ENCODE results near the gene KIF1B. TPM values are rescaled to one million over a fixed set of nuclear protein-coding genes. Genes with fewer than 3 reads are reported as not detected.

Gene KIF1B
- total and polyA plus RNA-seq, 9 donors: 11.5 to 44.2 (median 37.2) TPM

- 85 to 95% (median 93%) methylated on average over 3 of the region's 3 CpGs for WGBS, 3 donors
- TF ChIP-seq CTCF (IDR thresholded peaks at IDR 0.05) (no peak), EP300 (IDR thresholded peaks at IDR 0.05) (no peak), POLR2A (IDR thresholded peaks at IDR 0.05) (no peak)
- no peaks in the 10 kb centered on the region for H3K27me3 ChIP-seq
- H3K4me3 ChIP-seq: no peak overlapping the region
- intact Hi-C loops (cut with DNase I): no loop called here
- H3K9me3 ChIP-seq: no peaks in the 10 kb centered on the region
- H3K27ac ChIP-seq: no peak overlapping the region
- DNase-seq: no peak
- H3K36me3 ChIP-seq: no peaks in the 10 kb centered on the region
- peaks cover 1% of the 10 kb centered on the region for H3K4me1 ChIP-seq (ENCODE audit: insufficient read depth)
Measured at GRCh38 chr1:10288029-10288615, 77.8 kb downstream of the KIF1B start.

GRCh38 chr1:10291705-10292104 lies 81.3 kb downstream of the KIF1B start:
- no peak for TF ChIP-seq EP300 (IDR thresholded peaks at IDR 0.05)
- TF ChIP-seq CTCF (IDR thresholded peaks at IDR 0.05): no peak
- TF ChIP-seq POLR2A (IDR thresholded peaks at IDR 0.05): no peak
- no peak for DNase-seq
- Histone ChIP-seq H3K27me3 (no peaks in the 10 kb centered on the region), H3K27ac (no peak overlapping the region), H3K4me3 (no peak overlapping the region), H3K4me1 (ENCODE audit: insufficient read depth) (peaks cover 1% of the 10 kb centered on the region), H3K36me3 (no peaks in the 10 kb centered on the region), H3K9me3 (no peaks in the 10 kb centered on the region)
- 85 to 100% (median 95%) methylated on average over 1 of the region's 1 CpG for WGBS, 3 donors
- intact Hi-C loops (cut with DNase I): no loop called here

- Histone ChIP-seq H3K4me3 (no peak overlapping the region), H3K27ac (no peak overlapping the region), H3K4me1 (ENCODE audit: insufficient read depth) (no peaks in the 10 kb centered on the region), H3K27me3 (no peaks in the 10 kb centered on the region), H3K36me3 (no peaks in the 10 kb centered on the region), H3K9me3 (no peaks in the 10 kb centered on the region)
- WGBS, 3 donors: 38 to 61% (median 54%) methylated on average over 2 of the region's 2 CpGs
- TF ChIP-seq CTCF (IDR thresholded peaks at IDR 0.05): no peak
- TF ChIP-seq POLR2A (IDR thresholded peaks at IDR 0.05): no peak
- TF ChIP-seq EP300 (IDR thresholded peaks at IDR 0.05): no peak
- no peak for DNase-seq
- intact Hi-C loops (cut with DNase I): no loop called here
Measured at GRCh38 chr1:10292188-10292587, 81.8 kb downstream of the KIF1B start.

GRCh38 chr1:10295481-10296085 lies 85.2 kb downstream of the KIF1B start:
- TF ChIP-seq CTCF (IDR thresholded peaks at IDR 0.05) (no peak), EP300 (IDR thresholded peaks at IDR 0.05) (no peak), POLR2A (IDR thresholded peaks at IDR 0.05) (no peak)
- DNase-seq: no peak
- WGBS, 3 donors: 95 to 97% (median 96%) methylated on average over 6 of the region's 6 CpGs
- Histone ChIP-seq H3K9me3 (no peaks in the 10 kb centered on the region), H3K4me1 (ENCODE audit: insufficient read depth) (no peaks in the 10 kb centered on the region), H3K36me3 (no peaks in the 10 kb centered on the region), H3K4me3 (no peak overlapping the region), H3K27ac (no peak overlapping the region), H3K27me3 (no peaks in the 10 kb centered on the region)
- intact Hi-C loops (cut with DNase I): no loop called here
